WTC11 (cell line): ENCODE data around the gene POC1A. TPM values are rescaled to one million over a fixed set of nuclear protein-coding genes. Genes with fewer than 3 reads are reported as not detected.

Experiments
- ATAC-seq: fragments of 200-7000 bp; cut with Tn5 transposase; 2 replicates; pipeline ENCODE4 v1.10.0; 2021; ENCODE audit warnings: mild to moderate bottlenecking, moderate library complexity
- CTCF ChIA-PET: fragments of 300-600 bp; sonication (Branson Sonifier 250); formaldehyde crosslinking; loops from one replicate; lab custom pipeline; 2021; ENCODE audit warnings: antibody characterized with exemption; lab: Charles Lee
- POLR2A ChIA-PET: fragments of 350-600 bp; sonication (Branson Sonifier 250); formaldehyde crosslinking; loops from one replicate; lab custom pipeline; 2021; ENCODE audit warnings: antibody characterized with exemption; lab: Charles Lee
- DNase-seq: peaks from one replicate; pipeline ENCODE4 v3.0.0; 2021; ENCODE audit warnings: low spot score
- H3K27ac Mint-ChIP-seq: 2 replicates; pipeline ENCODE4 v1.8.0; 2021; ENCODE audit warnings: mixed read lengths
- H3K27me3 Mint-ChIP-seq: 2 replicates; pipeline ENCODE4 v1.8.0; 2021; ENCODE audit warnings: low read depth, mild to moderate bottlenecking, moderate library complexity, mixed read lengths
- H3K36me3 Mint-ChIP-seq: 2 replicates; pipeline ENCODE4 v1.8.0; 2021; ENCODE audit warnings: mixed read lengths
- H3K4me1 Mint-ChIP-seq: 2 replicates; pipeline ENCODE4 v1.8.0; 2022; ENCODE audit warnings: mixed read lengths
- H3K4me3 Mint-ChIP-seq: 2 replicates; pipeline ENCODE4 v1.8.0; 2021; ENCODE audit warnings: mild to moderate bottlenecking, moderate library complexity, mixed read lengths
- H3K9me3 Mint-ChIP-seq: 2 replicates; pipeline ENCODE4 v1.8.0; 2021; ENCODE audit warnings: mixed read lengths
- ARID4B ChIP-seq: sonication (generic); formaldehyde crosslinking; IDR thresholded peaks from 2 replicates; pipeline ENCODE4 v1.8.0; 2023; ENCODE audit warnings: missing genetic modification reagents, mild to moderate bottlenecking, borderline replicate concordance
- ATF1 ChIP-seq: sonication (generic); formaldehyde crosslinking; IDR thresholded peaks from 2 replicates; pipeline ENCODE4 v1.8.1; 2023; ENCODE audit warnings: mild to moderate bottlenecking, moderate library complexity, missing genetic modification reagents
- CBFB ChIP-seq: sonication (generic); formaldehyde crosslinking; IDR thresholded peaks from 2 replicates; pipeline ENCODE4 v1.8.1; 2022; ENCODE audit warnings: mild to moderate bottlenecking, low read depth, missing genetic modification reagents
- CTCF ChIP-seq: fragments of 200-600 bp; IDR thresholded peaks from 2 replicates; pipeline ENCODE4 v1.8.0; 2022; ENCODE audit warnings: antibody characterized with exemption
- E2F4 ChIP-seq: sonication (generic); formaldehyde crosslinking; IDR thresholded peaks from 2 replicates; pipeline ENCODE4 v1.8.1; 2022; ENCODE audit warnings: low read depth, mild to moderate bottlenecking, moderate library complexity, missing genetic modification reagents, borderline replicate concordance
- ESRRA ChIP-seq: sonication (generic); formaldehyde crosslinking; IDR thresholded peaks from 2 replicates; pipeline ENCODE4 v1.8.1; 2022; ENCODE audit warnings: mild to moderate bottlenecking, missing genetic modification reagents, borderline replicate concordance
- GRHL2 ChIP-seq: fragments of 250-450 bp; sonication (Bioruptor Pico); IDR thresholded peaks from 2 replicates; pipeline ENCODE4 v1.8.0; 2022; ENCODE audit warnings: mild to moderate bottlenecking, moderate library complexity; ENCODE audit not compliant: insufficient replicate concordance, severe bottlenecking
- NR2C2 ChIP-seq: sonication (generic); formaldehyde crosslinking; IDR thresholded peaks from 2 replicates; pipeline ENCODE4 v1.8.0; 2022; ENCODE audit warnings: mild to moderate bottlenecking, missing genetic modification reagents
- ZNF219 ChIP-seq: sonication (generic); formaldehyde crosslinking; IDR thresholded peaks from 2 replicates; pipeline ENCODE4 v1.8.0; 2023; ENCODE audit warnings: missing genetic modification reagents, mild to moderate bottlenecking, borderline replicate concordance
- ZNF317 ChIP-seq: sonication (generic); formaldehyde crosslinking; IDR thresholded peaks from 2 replicates; pipeline ENCODE4 v1.8.1; 2023; ENCODE audit warnings: low read depth, mild to moderate bottlenecking, moderate library complexity, missing genetic modification reagents, borderline replicate concordance
- ZNF425 ChIP-seq: fragments of 250-450 bp; sonication (Bioruptor Pico); conservative IDR thresholded peaks from 2 replicates; pipeline ENCODE4 v1.9.0; 2021; ENCODE audit warnings: mild to moderate bottlenecking
- total RNA-seq: library from RNA; stranded (reverse); gene quantifications from 3 replicates; pipeline ENCODE4 v1.2.3, GENCODE V29; 2021

Gene POC1A
- total RNA-seq, 1 experiment from 2014 or later = 31.3 TPM

- H3K27ac Mint-ChIP-seq = no peak overlapping the region
- DNase-seq = no peak
- H3K36me3 Mint-ChIP-seq = peaks cover 8% of the 10 kb centered on the region; the same call in 1 of the 2 replicates
- no peaks in the 10 kb centered on the region for H3K27me3 Mint-ChIP-seq
- no peak overlapping the region for H3K4me3 Mint-ChIP-seq
- TF ChIP-seq E2F4 (CRISPR knock-in tag) = no peak
- no peak for TF ChIP-seq ESRRA (CRISPR knock-in tag)
- TF ChIP-seq CTCF = no peak
- TF ChIP-seq, all 79 proteins: peak for 0
- Mint-ChIP-seq H3K4me1 (no peaks in the 10 kb centered on the region), H3K9me3 (no peaks in the 10 kb centered on the region)
- ChIA-PET POLR2A (no interaction called here), CTCF (interaction anchor here (1.2 kb wide), 1 partner anchor 53 kb away, joined by 3 read pairs; no protein-coding TSS in a partner anchor)
- no peak for ATAC-seq
Measured at GRCh38 chr3:52089691-52090090, 64.5 kb downstream of the POC1A start.

GRCh38 chr3:52088445-52089367 is 65.5 kb downstream of the POC1A start:
- no peaks in the 10 kb centered on the region for H3K4me1 Mint-ChIP-seq
- POLR2A ChIA-PET = no interaction called here
- TF ChIP-seq ZNF219 (no peak), ZNF425 (CRISPR knock-in tag) (no peak), CBFB (no peak), ZNF317 (no peak), ATF1 (no peak), ARID4B (CRISPR knock-in tag) (no peak), GRHL2 (CRISPR knock-in tag) (no peak), NR2C2 (CRISPR knock-in tag) (no peak)
- H3K4me3 Mint-ChIP-seq = no peak overlapping the region
- CTCF ChIA-PET = interaction anchor here (0.7 to 1.5 kb wide), 4 partner anchors 31 to 191 kb away, joined by 3 to 4 read pairs (median 3); no protein-coding TSS in a partner anchor
- no peaks in the 10 kb centered on the region for H3K9me3 Mint-ChIP-seq
- DNase-seq (no peak), ATAC-seq (no peak)
- H3K27ac Mint-ChIP-seq = no peak overlapping the region
- peaks cover 4% of the 10 kb centered on the region; the same call in 1 of the 2 replicates for H3K36me3 Mint-ChIP-seq
- no peaks in the 10 kb centered on the region for H3K27me3 Mint-ChIP-seq
